CD4-positive, alpha-beta T cell treated with Interleukin-4 for 4 hours (primary cell): Measurements from ENCODE around the gene KRTAP1-5.
"Not testable (repeated sequence)": the region's sequence is repeated elsewhere in the genome, so short reads cannot be mapped to it uniquely, and the experiment has no call there.

Experiments
- DNase-seq: peaks from one replicate; pipeline ENCODE4 v3.0.0-alpha.2; 2020

The KRTAP1-5 gene

DNA sequence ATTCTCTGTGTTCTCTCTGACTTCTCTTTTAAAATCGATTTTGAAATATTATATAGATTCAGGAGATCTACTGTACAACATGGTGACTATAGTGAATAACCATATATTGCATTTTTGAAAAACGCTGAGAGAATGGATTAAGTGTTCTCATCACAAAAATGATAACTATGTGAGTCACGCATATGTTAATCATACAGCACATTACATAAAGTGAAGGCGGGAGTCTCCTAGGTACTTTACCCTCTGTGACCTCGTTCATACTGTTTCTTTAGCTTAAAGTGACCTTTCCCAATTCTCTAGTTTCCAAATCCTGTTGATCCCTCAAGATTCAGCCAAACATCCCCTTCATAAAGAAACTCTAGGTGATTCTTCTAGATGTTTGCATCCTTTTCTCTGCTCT lies 24.2 kb downstream of the KRTAP1-5 start:
- no peak for DNase-seq

GRCh38 chr17:41001795-41002194 lies 25.2 kb downstream of the KRTAP1-5 start:
- no peak for DNase-seq

DNA sequence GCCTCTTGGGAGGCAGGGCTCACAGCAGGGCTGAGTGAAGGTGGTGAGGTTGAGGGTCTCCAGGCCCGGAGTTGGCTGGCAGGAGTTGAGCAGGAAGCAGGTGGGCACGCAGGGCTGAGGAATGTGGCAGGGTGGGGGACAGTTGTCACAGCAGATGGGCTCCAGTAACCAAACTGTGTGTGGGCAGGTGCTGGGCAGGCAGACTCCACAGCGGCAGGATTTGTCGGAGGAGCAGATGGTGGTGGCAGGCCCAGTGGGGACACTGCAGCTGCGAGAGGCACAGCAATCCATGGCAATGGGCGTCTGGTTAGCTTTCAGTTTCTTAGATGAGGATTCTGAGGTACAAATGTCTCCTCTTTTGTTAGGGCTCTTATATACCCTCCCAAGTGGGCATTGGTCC lies 27.4 kb downstream of the KRTAP1-5 start, which contains the start of gene KRTAP3-2:
Gene KRTAP3-2, minus strand, starts transcription at position 344 of the 400 bp plus-strand sequence. Its CDS starts 53 bp downstream, at position 291.
- not testable (repeated sequence) for DNase-seq

DNA sequence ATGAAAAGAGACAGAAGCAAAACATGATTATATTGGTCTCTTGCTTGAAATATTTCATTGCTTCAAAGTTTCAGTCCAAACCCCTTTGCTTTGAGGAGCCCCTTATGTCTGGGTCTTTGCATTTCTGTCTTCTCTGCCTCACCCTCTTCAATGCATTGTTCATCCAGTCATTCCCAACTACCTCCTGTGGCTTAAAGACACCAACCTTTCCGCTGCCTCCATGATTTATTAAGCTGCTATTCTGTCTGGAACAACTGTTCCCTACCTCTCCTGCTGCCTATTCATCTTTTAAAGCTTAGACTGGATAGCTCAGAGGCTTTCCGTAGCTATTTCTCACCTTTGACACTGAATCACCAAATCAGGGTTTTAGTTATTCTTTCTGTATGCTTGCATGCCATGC lies 29.6 kb downstream of the KRTAP1-5 start:
- no peak for DNase-seq

DNA sequence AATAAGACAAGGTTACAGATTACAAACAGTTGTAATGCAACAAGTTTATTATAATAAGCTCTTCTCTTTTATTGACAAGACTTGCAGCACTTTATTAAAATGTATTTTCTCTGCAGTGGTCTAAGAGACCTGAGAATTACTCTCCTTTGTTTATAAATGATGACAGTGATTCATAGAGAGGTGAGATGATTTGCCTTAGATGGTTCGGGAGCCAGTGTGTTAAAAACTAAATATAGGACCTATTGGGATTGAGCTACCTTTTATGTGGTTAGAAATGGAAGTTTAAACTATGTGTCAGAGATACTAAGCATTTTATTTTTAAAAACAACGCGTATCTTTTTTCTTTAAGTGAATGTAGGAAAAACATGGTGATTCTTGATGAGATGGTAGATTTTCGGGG lies 30.2 kb downstream of the KRTAP1-5 start:
- DNase-seq: no peak

DNA sequence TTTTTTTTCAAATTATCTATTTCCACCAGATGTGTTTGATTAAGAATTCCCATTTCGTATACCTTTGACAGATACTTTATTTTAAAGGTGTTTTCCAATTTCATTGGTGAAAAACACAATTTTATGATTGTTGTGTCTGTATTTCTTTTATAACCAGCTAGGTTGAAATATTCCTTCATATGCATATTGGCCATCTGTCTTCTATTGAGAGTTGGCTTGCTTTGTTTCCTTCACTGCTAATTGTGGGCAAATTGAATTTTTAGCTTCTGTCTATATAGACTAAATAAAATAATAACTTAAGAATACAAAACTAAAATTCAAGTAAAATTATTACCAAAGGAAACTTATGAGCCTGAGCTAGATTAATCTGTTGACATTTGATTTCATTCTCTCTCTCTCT lies 31.9 kb downstream of the KRTAP1-5 start:
- DNase-seq: no peak

DNA sequence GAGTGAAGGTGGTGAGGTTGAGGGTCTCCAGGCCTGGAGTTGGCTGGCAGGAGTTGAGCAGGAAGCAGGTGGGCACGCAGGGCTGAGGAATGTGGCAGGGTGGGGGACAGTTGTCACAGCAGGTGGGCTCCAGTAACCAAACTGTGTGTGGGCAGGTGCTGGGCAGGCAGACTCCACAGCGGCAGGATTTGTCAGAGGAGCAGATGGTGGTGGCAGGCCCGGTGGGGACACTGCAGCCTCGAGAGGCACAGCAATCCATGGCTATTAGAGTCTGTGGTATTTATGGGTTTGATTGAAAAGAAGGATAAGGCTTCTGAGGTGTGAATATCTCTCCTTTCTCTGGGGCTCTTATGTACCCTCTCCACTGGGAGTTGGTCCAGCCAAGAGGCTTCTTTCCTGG lies 33.2 kb downstream of the KRTAP1-5 start, which contains the start of gene KRTAP3-3:
Gene KRTAP3-3, minus strand, starts transcription at position 326 of the 400 bp plus-strand sequence. Its CDS starts 67 bp downstream, at position 259.
- DNase-seq: no peak

- no peak for DNase-seq
Measured at GRCh38 chr17:40993084-40993483, 33.9 kb downstream of the KRTAP1-5 start.

DNA sequence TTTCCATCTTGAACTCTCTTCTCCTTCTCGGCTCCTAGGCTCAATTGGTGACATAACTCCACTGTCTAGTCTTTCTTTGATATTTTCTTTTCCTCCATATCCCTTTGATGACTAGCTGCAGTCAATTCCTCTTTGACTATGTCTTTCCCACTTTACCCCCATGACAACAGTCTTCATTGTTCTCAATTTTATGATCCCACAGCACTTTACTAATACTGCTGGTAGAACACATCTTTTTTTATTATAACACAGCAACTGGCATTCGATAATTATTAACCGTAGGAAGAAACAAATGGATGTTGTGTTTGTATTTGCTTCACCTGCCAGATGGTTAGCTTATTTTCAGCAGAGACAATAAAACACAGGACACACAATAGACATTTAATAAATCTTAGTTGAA lies 34.3 kb downstream of the KRTAP1-5 start:
- DNase-seq: no peak

- DNase-seq: no peak
Measured at GRCh38 chr17:40986920-40987319, 40.1 kb downstream of the KRTAP1-5 start.

- DNase-seq: no peak
Measured at GRCh38 chr17:40984226-40984625, 42.8 kb downstream of the KRTAP1-5 start, which contains the start of gene KRT40. Gene KRT40 (minus strand): TSS chr17:40984326. CDS start chr17:40984273, 53 bp downstream.

GRCh38 chr17:40981115-40981514 lies 45.9 kb downstream of the KRTAP1-5 start:
- DNase-seq: no peak

- no peak for DNase-seq
Measured at GRCh38 chr17:40980596-40980995, 46.4 kb downstream of the KRTAP1-5 start.

DNA sequence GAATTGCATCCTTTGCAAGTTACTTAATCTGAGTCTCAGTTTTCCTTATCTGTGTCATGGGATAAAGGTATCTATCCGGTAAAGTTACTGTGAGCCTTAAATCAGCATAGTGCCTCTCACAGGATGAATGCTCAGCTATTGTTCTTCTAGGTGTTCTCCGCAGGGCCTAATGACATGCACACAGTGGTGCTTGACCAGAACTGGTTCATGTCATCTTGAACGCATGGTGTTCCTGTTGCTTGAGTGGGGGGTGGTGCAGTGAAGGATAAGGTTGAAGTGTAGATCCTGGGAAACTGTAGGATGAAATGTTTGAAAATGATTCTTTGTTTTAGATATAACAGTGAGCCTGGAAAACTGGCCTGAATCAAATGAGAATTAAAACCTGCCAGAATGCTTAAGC lies 46.9 kb downstream of the KRTAP1-5 start:
- no peak for DNase-seq

DNA sequence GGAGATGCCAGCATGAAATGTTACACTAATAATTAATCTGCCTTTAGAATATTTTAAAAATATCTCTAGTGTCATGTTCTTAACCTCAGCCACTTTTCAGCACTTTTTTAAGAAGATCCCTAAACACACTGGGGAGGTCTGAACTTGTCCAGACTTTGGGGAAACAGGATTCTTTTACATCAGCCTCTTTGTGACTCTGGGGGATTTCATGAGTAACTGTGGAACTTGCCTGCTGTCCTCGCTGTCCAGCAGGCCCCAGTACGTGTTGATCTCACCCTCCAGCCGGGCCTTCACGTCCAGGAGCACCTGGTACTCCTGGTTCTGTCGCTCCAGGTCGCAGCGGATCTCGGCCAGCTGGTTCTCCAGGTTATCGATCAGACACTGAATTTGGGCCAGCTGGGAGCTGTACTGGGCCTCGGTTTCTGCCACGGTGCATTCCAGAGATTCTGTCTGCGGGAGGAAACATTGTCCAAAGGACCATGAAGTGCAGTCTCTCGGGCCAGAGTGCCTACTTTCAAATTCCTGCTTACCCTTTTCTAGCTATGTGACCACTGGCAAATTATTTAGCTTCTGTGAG lies 48.3 kb downstream of the KRTAP1-5 start:
- no peak for DNase-seq
